Measurements from ENCODE around the gene PARL.

PARL gene

GRCh38 chr3:183844606-183845005, 40.1 kb downstream of the PARL start:
- no peak for FAIRE-seq

DNA sequence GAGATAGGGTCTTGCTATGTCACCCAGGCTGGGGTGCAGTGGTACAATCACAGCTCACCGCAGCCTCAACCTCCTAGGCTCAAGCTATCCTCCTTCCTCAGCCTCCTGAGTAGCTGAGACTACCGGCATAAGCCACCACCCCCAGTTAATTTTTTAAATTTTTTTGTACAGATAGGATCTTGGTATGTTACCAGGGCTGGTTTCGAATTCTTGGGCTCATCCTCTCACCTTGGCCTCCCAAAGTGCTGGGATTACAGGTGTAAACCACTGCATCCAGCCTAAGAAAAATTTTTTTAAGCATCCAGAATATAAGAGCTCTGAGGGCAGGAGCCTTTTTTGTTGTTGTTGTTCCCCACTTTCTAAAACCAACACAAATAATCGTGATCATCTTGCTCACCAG, 44.9 kb downstream of the PARL start:
- no peak for FAIRE-seq

- FAIRE-seq: no peak
These were observed 46.8 kb downstream of the PARL start for GRCh38 chr3:183837894-183838293.

DNA sequence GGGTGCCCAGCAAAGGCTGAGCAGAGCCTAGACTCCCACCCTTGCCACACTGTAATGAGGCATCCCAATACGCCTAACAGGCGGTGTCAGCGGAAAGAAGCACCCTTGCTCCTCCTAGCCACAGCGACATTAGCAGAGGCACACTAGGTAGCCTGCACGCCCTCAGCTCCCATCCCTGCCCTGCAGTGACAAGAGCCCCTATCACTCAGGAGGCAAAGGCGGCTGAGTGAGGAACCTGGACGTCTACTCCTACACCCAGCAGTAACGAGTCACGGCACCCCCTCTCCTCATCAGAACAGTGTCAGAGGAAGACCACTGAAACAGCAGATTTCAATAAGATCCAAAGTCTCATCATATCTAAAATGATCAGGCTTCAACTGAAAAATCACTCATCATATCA, 47.3 kb downstream of the PARL start:
- no peak for FAIRE-seq

- FAIRE-seq: no peak
These were observed 51.2 kb downstream of the PARL start for GRCh38 chr3:183833516-183833915.

- FAIRE-seq: no peak
These were observed 54.5 kb downstream of the PARL start for GRCh38 chr3:183830187-183830586.

GRCh38 chr3:183829466-183829865, 55.2 kb downstream of the PARL start:
- no peak for FAIRE-seq

- FAIRE-seq: no peak
These were observed 56.2 kb downstream of the PARL start for GRCh38 chr3:183828538-183828870.

DNA sequence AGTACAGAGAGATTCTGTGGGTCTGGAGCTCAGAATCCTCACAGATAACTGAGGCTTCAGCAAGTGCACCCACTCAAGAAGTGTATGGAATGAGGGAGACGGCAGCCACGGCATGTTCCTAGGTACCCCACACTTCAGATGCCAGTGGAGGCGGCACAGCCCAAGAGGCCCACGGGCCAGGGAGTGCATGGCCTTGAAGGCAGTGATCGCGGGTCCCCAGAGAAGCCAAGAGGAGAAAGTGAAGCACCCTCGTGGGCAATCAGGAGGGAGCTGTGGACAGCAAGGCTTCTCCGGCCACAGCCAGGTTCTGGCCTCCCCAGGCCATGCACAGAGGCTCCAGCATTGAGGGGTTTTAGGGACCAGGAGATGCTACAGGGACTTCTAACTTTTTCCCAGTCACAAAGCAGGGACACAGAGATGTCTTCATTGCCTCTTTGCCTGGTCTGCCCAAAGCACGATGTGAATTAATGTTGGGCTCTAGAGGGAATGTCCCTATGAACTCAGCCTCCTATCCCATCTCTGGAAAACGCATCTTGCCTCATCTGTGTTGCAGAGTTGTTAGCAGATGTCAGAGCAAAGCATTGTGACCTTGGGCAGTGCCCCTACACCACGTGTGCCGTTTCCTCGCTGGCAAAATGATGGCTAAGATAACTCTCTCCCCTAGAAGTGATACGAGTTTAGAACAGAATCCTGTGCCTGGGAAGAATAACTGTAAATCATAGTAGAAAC, 56.7 kb downstream of the PARL start:
- FAIRE-seq: no peak

DNA sequence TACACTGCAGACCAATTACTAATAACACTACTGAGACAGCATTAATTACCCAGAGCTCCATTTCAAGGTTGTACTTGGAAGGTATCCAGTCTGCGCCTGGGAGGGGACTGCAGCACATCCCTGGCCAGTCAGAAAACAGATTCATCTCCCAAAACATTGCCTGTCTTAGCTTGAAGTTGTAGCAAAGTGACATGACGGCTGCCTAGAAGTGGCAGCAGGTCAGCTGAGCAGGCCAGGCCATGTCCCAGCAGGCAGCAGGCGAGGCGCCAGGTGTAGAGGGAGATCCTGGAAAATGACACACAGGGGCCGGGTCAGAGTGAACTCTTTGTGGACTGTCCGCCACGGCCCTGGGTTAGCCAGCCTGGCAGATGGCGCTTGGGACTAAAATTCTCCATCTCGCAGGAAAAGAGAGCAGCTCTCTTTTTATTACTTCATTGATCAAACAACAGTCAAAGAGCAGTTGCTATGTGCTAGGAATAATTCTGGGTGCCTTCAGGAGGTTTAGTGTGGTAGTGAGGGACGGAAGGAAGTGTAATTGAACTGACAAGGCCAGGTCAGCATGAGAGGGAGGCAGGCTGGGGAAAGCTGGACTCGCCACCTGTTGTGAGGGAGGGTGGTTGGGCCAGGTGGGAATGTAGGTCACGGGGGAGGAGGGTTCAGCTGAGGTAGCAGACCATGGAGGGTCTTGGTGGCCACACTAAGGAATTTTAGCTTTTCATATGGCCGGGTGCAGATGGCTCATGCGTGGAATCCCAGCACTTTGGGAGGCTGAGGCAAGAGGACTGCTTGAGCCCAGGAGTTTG, 58.0 kb downstream of the PARL start:
- FAIRE-seq: no peak

GRCh38 chr3:183825456-183826161, 59.1 kb downstream of the PARL start, which contains the start of gene MAP6D1:
Gene MAP6D1 (minus strand): TSS chr3:183825577. CDS start chr3:183825547, 30 bp downstream.
- no peak for FAIRE-seq

- FAIRE-seq: no peak
These were observed 59.8 kb downstream of the PARL start for GRCh38 chr3:183824761-183825455.

DNA sequence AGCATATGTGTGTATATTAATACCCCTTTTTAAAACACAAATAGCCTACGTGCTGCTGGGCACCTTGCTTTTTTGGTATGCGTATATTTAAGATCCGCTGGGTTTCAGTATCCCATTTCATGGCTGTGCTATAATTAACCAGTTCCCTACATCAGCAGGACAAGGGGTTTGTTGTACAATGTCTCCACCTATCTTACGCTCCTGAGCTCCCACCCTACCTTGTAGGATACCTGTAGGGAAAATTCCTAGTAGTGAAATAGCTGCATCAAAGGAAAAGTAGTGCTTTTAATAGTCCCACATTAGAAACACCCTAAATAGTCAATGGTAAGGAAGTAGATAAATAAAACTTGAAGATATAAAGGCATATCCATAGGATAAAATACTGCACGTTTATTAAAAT, 60.7 kb downstream of the PARL start:
- FAIRE-seq: no peak

DNA sequence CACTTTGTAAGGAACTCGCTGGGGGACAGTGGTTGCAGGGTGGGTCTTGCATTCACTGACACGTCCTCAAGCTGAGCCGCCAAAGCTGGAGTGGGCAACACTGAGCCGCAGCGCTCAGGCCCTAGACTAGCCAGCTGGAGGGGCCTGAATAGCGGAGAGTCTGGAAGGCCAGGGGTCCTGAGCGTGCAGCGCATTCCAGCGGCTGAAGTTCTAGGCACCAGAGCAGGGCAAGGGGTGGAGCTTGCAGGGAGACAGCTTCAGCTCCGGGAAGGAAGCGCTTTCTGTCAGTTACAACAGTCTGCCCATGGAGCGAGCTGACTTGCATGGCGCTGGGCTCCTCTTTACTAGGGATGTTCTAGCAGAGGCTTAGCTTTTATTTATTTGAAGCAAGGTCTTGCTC, 62.0 kb downstream of the PARL start:
- FAIRE-seq: no peak

DNA sequence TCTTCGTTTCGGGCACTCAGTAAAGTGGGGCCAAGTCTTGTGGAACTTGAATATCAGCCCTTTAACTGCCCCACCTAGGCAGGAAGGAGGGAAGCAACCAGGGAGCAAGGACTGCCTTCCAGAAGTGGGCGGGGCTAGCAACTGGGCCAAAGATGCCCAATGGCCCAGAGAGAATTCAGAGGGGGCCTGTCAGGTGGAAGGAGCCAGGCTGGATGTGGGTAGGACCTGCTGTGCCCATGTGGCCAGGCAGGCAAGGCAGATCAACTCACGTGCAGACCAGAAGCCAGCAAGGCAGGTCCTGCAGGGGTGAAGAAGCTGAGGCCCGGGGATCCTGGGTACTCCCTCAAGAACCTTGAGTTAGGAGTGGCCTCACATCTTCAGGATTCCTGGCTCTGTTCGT, 64.8 kb downstream of the PARL start:
- FAIRE-seq: no peak

- no peak for FAIRE-seq
These were observed 65.7 kb downstream of the PARL start for GRCh38 chr3:183818706-183819624.

DNA sequence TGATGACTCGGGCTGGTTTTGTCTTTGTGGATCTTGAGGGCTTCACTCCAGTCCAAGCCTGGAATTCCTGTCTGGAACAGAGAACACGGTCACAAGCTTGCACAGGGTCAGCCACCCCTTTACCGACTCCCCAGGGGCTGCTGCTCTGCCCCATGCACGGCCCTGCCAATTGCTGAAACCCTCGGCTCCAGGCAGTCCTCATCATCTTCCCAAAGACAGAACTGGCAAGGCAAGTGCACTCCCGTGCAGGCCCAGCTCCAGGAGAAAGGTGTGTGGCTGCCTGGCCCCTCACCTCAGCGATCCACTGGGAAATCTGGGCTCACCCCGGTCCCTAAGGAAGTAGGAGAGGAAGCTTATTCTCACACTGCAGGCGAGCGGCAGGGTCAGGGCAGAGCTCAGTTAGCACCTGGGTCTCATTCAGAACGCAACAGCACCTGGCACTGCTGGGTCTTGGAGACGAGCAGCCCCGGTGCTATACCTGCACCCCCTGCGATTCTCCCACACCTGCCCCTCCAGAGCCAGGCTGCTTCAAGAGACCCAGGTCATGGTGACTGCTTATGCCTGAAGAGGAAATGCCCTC, 66.5 kb downstream of the PARL start:
- no peak for FAIRE-seq

DNA sequence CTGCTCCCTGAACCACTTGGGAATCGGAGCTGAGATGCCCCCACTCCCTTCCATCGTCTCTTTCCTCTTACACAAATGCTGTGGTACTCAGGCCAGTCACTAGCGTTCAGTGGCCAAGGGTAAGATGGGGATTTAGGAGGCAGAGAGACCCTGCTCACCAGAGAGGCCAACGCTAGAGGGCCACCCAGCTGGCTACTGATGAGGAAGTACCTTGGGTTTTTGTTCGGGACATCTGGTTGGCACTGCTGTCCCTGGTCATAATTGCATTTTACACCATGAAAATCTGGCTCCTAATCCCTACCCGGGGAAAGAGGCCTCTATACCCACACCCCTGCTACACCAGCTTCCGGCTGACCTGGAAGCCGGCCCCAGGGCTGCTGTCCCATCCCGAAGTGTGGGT, 67.0 kb downstream of the PARL start:
- no peak for FAIRE-seq

DNA sequence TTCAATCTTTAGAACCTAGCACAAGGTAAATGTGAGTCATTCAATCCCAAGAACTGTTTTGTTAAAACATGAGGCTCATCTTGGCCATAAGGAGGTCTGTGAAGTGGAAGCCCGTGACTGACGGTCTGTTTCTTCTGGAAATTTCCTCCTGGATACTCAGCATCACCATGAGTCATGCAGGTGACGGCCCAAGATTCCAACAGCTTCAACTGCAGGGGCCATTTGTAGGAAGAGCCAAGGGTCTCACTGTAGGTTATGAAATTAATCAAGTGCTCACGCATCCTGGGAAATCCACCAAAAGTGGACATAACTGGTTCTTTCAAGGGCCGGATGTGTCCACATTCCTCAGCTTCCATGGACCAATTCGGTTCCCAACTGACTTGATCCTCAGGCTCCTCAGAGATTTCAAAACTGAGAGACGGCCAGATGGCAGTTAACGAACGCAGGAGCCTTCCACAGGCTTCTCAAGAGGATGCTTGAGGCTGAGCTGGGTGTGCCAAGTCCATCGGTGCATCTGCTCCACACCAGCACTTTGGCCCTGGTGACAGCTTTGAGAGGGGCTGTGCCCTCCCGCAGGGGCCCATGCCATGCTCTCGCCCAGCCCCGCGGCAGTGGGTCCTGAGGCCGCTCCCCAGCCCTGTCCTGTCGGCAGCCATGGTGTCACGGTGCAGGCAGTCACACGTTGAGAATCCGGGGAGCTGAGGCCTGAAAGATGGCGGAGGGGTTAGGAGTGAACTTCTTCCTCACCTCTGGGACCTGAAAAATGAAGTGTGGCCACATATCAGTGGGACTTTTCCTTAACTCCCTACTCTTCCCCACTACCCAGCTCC, 67.8 kb downstream of the PARL start:
- no peak for FAIRE-seq

GRCh38 chr3:183815951-183816475, 68.7 kb downstream of the PARL start:
- no peak for FAIRE-seq

GRCh38 chr3:183815563-183815940, 69.1 kb downstream of the PARL start:
- FAIRE-seq: no peak
